Measurements from ENCODE around the gene SNAPC5.

GRCh38 chr15:66505818-66506217, 8.3 kb upstream of the SNAPC5 start:
- TF ChIP-seq CTCF (conservative IDR thresholded peaks at IDR 0.05; ENCODE audit: low read depth, low read length) (no peak), CEBPB (IDR thresholded peaks at IDR 0.05; ENCODE audit: low read depth, low read length) (no peak), POLR2A (IDR thresholded peaks at IDR 0.05; ENCODE audit: low read depth, low read length) (no peak), MAFK (IDR thresholded peaks at IDR 0.05; ENCODE audit: low read depth, low read length) (no peak), RCOR1 (IDR thresholded peaks at IDR 0.05; ENCODE audit: insufficient replicate concordance, low read length) (no peak), RFX5 (IDR thresholded peaks at IDR 0.05; ENCODE audit: low read depth, low read length) (no peak), USF2 (IDR thresholded peaks at IDR 0.05; ENCODE audit: low read depth, low read length) (no peak), BHLHE40 (IDR thresholded peaks at IDR 0.05; ENCODE audit: low read depth, low read length) (no peak), CHD1 (IDR thresholded peaks at IDR 0.05; ENCODE audit: low read depth, low read length) (no peak), SMC3 (IDR thresholded peaks at IDR 0.05; ENCODE audit: low read depth, low read length) (no peak), ELK1 (IDR thresholded peaks at IDR 0.05; ENCODE audit: borderline replicate concordance, low read depth, low read length) (no peak), RAD21 (IDR thresholded peaks at IDR 0.05; ENCODE audit: low read length) (no peak), FOS (IDR thresholded peaks at IDR 0.05; ENCODE audit: low read depth, low read length) (no peak)

Measured in IMR-90 (cell line).